H54 (cell line): ENCODE measurements around the gene AMPD1.

Source experiments
- DNase-seq: peaks from one replicate; pipeline ENCODE4 v3.0.0; 2011; ENCODE audit warnings: low spot score, mixed read lengths; ENCODE audit not compliant: insufficient read length
- FAIRE-seq: peaks from 3 replicates; lab custom pipeline; 2011; peaks lifted over from hg19 to GRCh38; lab: Jason Lieb, UNC
- POLR2A ChIP-seq: IDR thresholded peaks from 2 replicates; pipeline ENCODE4 v1.6.1; 2011; ENCODE audit warnings: low read depth, mild to moderate bottlenecking, low read length

AMPD1 gene

DNA sequence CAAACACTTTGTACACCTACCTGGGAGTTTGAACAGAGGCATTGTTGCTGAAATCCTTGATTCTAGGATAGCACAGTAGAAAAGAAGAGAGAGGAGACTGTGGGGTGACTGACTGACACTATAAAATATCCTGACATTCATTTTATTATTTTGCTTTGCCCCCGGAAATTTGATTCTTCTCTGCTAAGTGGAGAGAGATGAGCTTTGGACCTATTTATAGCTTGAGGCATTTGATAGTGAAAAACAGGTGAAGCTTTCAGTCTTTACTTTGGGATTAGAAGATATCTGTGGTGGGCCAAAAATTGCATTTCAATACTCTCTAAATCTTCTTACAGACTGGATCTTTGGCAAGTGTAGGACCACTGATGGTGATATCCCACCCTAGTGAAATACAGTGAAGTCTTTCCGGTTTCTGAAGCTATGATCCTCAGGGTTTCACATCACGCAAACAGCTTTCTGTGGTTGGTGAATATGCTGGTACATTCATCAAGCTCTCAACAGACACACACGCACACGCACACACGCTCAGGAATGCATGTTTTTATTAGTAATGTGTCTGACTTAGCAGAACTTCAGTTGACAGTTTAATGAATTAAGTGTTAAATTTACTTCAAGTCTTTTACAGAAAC, at the start of gene AMPD1:
Gene AMPD1, minus strand, starts transcription at position 117 of the 629 bp plus-strand sequence. Its CDS starts 75 bp downstream, at position 42.
- no peak for TF ChIP-seq POLR2A
- no peak for DNase-seq
- no peak for FAIRE-seq

DNA sequence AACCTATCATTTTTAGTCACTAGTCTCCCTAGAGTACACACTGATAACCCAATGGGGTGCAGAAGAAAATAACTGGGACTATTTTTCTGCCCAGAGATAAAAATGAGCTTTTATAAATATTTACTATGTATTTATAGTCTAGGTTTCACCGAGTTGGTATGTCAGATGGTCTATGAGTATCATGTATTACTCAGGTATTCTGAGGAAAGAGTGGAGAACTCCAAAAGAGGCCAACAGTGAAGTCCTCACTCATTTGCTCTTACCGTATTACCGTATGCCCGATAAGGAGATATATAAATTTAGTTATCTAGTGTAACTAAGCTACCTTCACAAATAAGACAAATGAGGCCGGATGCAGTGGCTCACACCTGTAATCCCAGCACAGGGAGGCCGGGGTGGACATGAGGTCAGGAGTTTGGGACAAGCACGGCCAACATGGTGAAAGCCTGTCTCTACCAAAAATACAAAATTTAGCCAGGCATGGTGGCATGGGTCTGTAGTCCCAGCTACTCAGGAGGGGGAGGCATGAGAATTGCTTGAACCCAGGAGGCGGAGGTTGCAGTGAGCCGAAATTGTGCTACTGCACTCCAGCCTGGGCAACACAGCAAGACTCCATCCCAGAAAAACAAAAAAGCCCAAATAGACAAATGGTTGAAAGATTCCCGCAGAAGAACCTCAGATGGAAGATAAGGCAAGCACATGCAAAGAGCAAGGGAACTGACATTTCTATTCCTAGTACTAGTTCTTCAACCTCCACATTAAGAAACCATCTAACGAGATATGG, 46.8 kb upstream of the AMPD1 start:
- FAIRE-seq (no peak), DNase-seq (no peak)
- TF ChIP-seq POLR2A: no peak

DNA sequence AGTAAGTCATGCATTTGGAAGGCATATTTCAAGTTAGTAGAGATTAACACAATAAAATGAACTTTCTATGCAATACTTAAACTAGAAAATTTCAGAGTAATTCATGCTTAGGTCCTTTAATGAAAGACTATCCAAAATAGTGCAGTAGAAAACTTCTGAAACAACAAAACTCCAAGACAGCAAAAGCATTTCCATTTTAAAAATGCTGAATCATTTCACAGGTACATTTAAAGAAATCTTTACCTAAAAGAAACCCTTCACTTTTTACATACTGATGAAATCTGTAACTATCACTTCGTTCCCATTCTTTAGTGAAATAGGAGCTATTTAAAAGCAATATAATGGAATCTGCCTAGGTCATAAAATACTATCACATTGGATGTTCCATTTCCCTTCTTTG, 45.0 kb upstream of the AMPD1 start:
- DNase-seq: no peak
- TF ChIP-seq POLR2A: no peak
- no peak for FAIRE-seq

DNA sequence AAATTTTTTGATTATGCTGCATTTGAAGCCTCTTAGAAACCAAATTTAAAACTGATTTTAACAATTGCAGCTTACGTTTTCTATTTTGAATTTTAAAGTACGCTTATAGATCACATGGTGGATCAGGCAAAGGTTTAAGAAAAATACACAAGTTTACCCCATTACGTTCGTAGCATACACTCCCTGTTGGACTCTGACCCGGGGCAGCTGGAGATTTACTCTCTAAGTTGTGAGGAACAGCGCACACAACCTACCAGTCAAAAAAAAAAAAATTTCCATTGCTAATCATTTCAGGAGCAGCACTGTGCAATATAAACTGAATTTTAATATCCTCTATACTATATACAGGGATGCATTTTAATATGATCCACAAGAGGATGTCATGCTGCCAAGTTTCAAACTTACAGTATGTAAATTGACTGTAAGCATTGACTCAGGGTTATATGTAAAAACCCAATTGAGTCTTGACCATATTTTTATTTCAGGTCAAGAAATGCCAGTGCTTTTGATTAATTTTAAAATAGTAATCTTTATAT, 42.0 kb upstream of the AMPD1 start:
- FAIRE-seq (no peak), DNase-seq (no peak)
- no peak for TF ChIP-seq POLR2A

DNA sequence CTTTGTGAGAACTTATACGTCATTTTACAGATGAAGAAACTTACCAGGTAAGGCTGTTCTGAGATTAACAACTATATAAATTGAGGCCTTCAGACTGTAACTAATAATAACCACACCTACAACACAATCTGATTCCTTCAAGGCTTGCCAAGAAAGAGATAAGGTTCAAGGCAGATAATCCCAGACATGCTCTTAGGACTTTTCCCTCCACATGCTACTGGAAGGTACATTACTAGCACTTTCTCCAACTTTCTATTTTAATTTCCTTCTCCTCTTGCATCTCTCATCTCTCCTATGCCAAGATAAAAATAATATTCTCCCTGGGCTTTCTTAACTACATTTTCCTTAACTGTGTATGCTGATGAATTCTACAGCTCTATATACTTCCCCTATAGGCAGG, 40.1 kb upstream of the AMPD1 start:
- no peak for DNase-seq
- no peak for FAIRE-seq
- no peak for TF ChIP-seq POLR2A

DNA sequence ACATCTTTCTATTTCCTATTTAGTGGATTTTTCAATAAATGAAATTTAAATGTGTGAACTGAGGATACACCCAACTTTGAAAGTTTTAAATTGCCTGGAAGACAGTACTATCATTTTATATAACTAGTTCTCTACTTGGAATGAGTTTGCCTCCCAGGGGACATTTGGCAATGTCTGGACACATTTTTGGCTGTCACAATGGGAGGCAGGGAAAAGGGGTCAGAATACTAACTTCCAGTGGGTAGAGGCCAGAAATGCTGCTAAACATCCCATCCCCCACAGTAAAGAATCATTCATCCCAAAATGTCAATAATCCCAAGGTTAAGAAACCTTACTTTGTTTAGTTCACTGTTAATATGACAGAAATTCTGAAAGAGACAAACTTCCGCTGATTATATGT, 34.4 kb upstream of the AMPD1 start:
- DNase-seq (no peak), FAIRE-seq (no peak)
- no peak for TF ChIP-seq POLR2A

DNA sequence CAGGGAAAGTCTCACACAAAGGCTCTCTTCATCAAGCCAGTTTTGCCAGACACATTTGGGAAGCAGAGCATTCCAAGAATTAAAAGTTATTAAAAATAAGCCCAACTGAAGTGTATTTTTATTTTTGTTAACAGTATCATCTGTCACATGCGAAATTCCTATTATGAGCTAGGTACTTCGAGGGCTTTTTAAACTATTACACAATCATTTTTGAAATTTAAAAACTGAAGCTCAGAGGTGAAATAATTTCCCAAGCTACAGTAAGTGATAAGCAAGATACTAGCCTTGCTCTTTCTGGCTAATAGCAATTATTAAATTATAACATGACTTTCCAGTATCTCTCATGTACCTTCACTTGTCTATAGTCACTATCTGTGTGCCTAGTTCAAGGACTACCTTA, 33.2 kb upstream of the AMPD1 start:
- DNase-seq: no peak
- no peak for FAIRE-seq
- no peak for TF ChIP-seq POLR2A

DNA sequence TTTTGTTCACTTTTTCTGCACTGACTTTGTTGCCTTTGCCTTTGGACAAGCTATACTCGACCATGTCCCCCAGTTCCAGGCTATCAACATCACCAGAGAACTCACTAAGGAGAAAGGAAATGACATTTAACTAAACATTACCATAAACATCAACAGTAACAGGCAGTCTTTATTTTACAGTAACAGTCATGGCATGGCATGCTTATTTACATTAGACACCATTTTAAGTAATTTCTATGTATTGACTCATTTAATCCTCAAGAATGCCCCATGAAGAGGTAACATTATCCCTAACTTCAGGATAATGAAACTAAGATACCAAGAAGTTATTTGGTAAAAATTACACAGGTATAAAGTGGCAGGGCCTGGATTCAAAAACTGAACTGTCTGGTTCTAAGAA, 29.9 kb upstream of the AMPD1 start:
- DNase-seq (no peak), FAIRE-seq (no peak)
- TF ChIP-seq POLR2A: no peak

DNA sequence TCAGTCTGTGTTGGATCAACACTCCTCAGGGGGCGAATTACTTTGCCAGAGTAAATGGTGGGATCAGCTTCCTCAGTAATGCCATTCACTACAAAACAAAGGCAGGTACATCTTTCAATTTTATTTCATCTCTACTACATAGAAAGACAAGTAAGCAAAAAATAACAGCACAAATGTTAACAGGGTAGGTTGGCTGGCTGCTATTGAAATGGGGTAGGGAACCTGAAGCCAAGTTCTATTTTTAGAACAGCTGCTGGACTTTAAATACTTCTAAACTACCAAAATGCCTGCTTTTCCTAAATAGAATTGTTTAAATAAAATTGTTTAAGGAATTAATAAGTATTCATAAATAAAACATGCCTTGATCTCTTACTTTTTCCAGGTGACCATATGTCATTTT, 28.6 kb upstream of the AMPD1 start:
- TF ChIP-seq POLR2A: no peak
- FAIRE-seq (no peak), DNase-seq (no peak)

DNA sequence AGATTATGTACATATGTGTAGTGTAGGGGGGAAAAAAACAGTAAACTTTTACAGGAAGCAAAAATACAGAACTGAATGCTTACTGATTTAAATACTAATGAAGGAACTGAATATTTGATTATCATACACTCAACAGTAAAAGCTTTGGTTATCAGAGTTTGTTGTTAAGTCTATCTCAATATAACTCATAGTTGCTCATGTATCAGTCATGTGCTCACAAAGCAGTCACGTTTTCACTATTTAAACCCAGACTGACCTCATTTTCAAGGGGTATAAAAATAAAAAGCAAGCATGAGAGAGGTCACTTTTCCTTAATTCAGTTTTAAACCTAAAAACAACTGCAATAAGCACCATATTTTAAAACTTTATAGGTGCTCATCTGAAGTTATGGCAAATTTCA, 28.1 kb upstream of the AMPD1 start:
- TF ChIP-seq POLR2A: no peak
- DNase-seq (no peak), FAIRE-seq (no peak)

DNA sequence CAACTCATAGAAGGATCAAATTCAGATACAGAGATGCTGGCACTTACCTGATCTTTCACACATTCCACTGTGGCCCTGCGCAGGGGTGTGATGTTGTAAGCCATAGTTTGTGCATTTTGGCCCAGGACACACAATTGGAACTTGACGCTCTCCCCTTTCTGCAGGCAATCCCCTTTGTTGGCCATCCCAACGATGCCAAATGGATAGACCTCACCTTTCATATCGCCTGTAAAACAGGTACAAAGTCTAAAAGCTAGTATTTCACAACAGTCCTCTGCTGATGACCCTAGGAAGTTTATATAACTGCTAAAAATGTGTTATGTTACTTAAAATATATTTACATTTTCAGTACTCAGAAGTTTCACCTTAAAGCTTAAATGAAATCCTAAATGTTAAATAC, 25.1 kb upstream of the AMPD1 start:
- FAIRE-seq: no peak
- no peak for TF ChIP-seq POLR2A
- no peak for DNase-seq

DNA sequence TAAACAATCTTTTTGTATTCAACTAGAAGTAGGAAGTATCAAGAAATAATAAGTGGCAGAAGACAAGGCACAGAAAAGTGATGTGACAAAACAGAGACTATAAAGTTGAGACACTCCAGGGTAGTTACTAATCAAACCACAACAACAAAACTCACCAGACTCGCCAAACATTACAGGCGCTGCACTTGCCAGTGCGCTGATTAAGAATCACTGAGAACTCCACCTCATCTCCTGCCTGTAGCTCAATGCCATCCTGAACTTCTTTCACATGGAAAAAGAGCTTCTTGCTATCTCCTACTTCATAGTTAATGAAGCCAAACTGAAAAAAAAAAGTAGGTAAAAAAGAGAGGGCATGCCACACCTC, 24.1 kb upstream of the AMPD1 start:
- TF ChIP-seq POLR2A: no peak
- DNase-seq: peak; percentile 3
- FAIRE-seq: no peak

DNA sequence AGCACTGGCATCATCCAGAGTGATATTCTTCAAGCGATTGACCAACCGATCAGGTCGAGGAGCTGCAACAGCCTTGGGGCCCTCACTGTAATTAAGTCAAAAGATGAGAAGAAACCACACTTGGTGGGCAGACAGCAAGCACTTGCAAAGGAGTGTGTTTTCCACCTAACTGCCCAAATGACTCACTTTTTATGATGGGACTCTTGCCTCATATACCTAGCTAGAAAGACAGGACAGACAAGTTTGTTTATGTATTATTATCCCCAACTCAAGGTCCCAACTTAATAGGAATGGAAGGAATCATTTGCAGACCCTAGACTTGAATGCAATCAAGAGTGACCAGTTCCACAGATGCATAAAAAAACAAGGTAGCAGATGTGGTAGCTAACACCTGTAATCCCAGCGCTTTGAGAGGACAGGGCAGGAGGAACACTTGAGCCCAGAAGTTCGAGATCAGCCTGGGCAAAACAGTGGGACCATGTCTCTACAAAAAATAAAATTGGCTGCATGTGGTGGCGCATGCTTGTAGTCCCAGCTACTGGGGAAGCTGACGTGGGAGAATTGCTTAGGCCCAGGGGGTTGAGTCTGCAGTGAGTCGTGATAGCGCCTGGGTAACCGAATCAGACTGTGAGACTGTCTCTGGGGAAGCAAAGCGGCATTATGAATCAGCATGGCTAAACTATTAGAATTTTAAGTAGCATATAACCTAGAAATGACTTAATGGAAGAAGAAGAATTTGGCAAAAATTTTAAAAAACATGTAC, 23.5 kb upstream of the AMPD1 start:
- FAIRE-seq (no peak), DNase-seq (peak; percentile 4)
- TF ChIP-seq POLR2A: no peak

DNA sequence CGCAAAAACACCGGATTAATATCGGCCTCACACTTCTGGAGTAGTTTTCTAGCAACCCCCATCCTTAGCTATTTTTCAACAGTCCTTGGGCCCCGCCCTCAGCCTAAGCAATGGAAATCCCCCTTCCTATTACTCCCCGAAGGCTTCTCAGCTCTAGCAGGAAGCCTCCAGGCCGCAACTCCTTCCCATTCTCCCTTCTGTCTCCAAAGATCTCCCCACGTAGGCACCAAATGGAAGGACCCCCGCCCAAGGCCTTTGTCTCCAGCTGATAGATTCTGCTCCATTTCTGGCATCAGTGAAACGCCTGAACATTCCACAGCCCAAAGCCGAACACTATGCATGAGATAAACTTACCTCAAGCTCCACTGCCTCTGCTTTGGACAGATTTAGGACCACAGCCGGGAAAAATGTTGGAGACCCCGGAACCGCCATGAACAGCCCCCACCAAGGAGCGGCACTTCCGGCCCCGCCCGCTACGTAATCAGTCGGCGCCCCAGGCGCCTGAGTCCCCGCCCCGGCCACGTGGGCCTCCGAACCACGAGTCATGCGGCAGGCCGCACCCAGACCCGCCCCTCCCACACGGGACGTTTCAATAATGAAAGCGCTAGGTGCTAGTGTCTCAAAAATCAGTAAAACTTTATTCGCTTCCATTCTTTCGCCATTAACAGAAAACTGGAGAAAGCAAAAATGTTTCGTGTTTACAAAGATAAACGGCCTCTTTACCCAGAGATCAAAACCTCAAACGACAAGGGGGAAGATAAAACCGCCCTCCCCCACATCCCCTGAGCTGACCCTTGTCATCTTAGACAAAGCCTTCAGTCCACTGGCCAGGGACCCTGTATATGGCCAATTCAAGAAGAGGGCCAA, 21.2 kb upstream of the AMPD1 start, which contains the start of gene NRAS:
Gene NRAS, minus strand, starts transcription at position 468 of the 867 bp plus-strand sequence. CDS start 611 bp downstream, outside the sequence.
- 0 out of 2 replicates have a peak, but pooled peaks have one; percentile 31 for TF ChIP-seq POLR2A
- FAIRE-seq (peak; percentile 82), DNase-seq (peak; percentile 68)
